Measurements from ENCODE around the gene H2BK1. TPM values are rescaled to one million over a fixed set of nuclear protein-coding genes. Genes with fewer than 3 reads are reported as not detected.

Gene H2BK1
- total and polyA plus RNA-seq, 2 experiments from 2014 or later, result not detected

GRCh38 chr7:151198945-151199848, 11.1 kb downstream of the H2BK1 start:
- peaks cover 13% of the 10 kb centered on the region for H3K27me3 ChIP-seq

GRCh38 chr7:151197932-151198331, 12.4 kb downstream of the H2BK1 start:
- Histone ChIP-seq H3K79me2 (no peaks in the 10 kb centered on the region), H3K4me1 (ENCODE audit: insufficient read depth) (no peaks in the 10 kb centered on the region), H4K20me1 (ENCODE audit: insufficient read depth, poor library complexity, severe bottlenecking) (no peaks in the 10 kb centered on the region), H3K4me3 (no peak overlapping the region), H3K27ac (no peak overlapping the region), H3K27me3 (peaks cover 15% of the 10 kb centered on the region), H3K36me3 (replicated peaks; ENCODE audit: insufficient read depth, low read depth) (no peaks in the 10 kb centered on the region), H2AFZ (no peak overlapping the region), H3K9me2 (replicated peaks; ENCODE audit: insufficient read depth) (no peaks in the 10 kb centered on the region), H3K4me2 (no peak overlapping the region), H3K9me3 (ENCODE audit: low read depth) (no peaks in the 10 kb centered on the region)
- TF ChIP-seq EZH2phosphoT487 (IDR thresholded peaks at IDR 0.05; ENCODE audit: low read depth, severe bottlenecking, unreplicated experiment) (no peak), EZH2 (IDR thresholded peaks at IDR 0.05; ENCODE audit: borderline replicate concordance) (no peak), CTCF (IDR thresholded peaks at IDR 0.05; ENCODE audit: poor library complexity) (no peak)
- DNase-seq (ENCODE audit: low spot score), result no peak

More at GRCh38 chr7:151198945-151199848, 11.1 kb downstream of the H2BK1 start:
- no peak overlapping the region for H2AFZ ChIP-seq
- WGBS (ENCODE audit: low lambda C conversion rate, missing lambda C conversion rate), result 83% methylated on average over 25 of the region's 30 CpGs
- H3K4me1 ChIP-seq (ENCODE audit: insufficient read depth), result no peaks in the 10 kb centered on the region
- no peaks in the 10 kb centered on the region for H3K9me2 ChIP-seq (replicated peaks; ENCODE audit: insufficient read depth)
- no peak overlapping the region for H3K27ac ChIP-seq
- no peaks in the 10 kb centered on the region for H3K9me3 ChIP-seq (ENCODE audit: low read depth)
- H3K4me2 ChIP-seq, result no peak overlapping the region
- no peaks in the 10 kb centered on the region for H3K36me3 ChIP-seq (replicated peaks; ENCODE audit: insufficient read depth, low read depth)
- DNase-seq (ENCODE audit: low spot score), result no peak
- no peaks in the 10 kb centered on the region for H3K79me2 ChIP-seq
- no peaks in the 10 kb centered on the region for H4K20me1 ChIP-seq (ENCODE audit: insufficient read depth, poor library complexity, severe bottlenecking)
- TF ChIP-seq EZH2 (IDR thresholded peaks at IDR 0.05; ENCODE audit: borderline replicate concordance) (no peak), EZH2phosphoT487 (IDR thresholded peaks at IDR 0.05; ENCODE audit: low read depth, severe bottlenecking, unreplicated experiment) (no peak)
- H3K4me3 ChIP-seq, result no peak overlapping the region

GRCh38 chr7:151195616-151196450, 14.5 kb downstream of the H2BK1 start:
- DNase-seq (ENCODE audit: low spot score), result no peak
- TF ChIP-seq EZH2phosphoT487 (IDR thresholded peaks at IDR 0.05; ENCODE audit: low read depth, severe bottlenecking, unreplicated experiment), result no peak
- no peak for TF ChIP-seq EZH2 (IDR thresholded peaks at IDR 0.05; ENCODE audit: borderline replicate concordance)
- TF ChIP-seq CTCF (IDR thresholded peaks at IDR 0.05; ENCODE audit: poor library complexity), result no peak
- H3K4me3 ChIP-seq, result no peak overlapping the region
- no peaks in the 10 kb centered on the region for H3K79me2 ChIP-seq
- no peaks in the 10 kb centered on the region for H3K36me3 ChIP-seq (replicated peaks; ENCODE audit: insufficient read depth, low read depth)
- H3K4me1 ChIP-seq (ENCODE audit: insufficient read depth), result no peaks in the 10 kb centered on the region
- no peaks in the 10 kb centered on the region for H4K20me1 ChIP-seq (ENCODE audit: insufficient read depth, poor library complexity, severe bottlenecking)
- 53% methylated on average over 19 of the region's 19 CpGs for WGBS (ENCODE audit: low lambda C conversion rate, missing lambda C conversion rate)
- H3K4me2 ChIP-seq, result no peak overlapping the region
- no peaks in the 10 kb centered on the region for H3K9me3 ChIP-seq (ENCODE audit: low read depth)
- H3K27ac ChIP-seq, result no peak overlapping the region
- no peak overlapping the region for H2AFZ ChIP-seq
- peaks cover 15% of the 10 kb centered on the region for H3K27me3 ChIP-seq
- no peaks in the 10 kb centered on the region for H3K9me2 ChIP-seq (replicated peaks; ENCODE audit: insufficient read depth)

All from hepatocyte (in vitro differentiated cells).